ENCODE measurements around the gene SIMC1. TPM values are rescaled to one million over a fixed set of nuclear protein-coding genes. Genes with fewer than 3 reads are reported as not detected.
"Not testable (repeated sequence)": the region's sequence is repeated elsewhere in the genome, so short reads cannot be mapped to it uniquely, and the experiment has no call there.

SIMC1 gene
- 10 to 100 TPM; 22.1 to 39.9 TPM for total RNA-seq

GRCh38 chr5:176237971-176238644 is at the start of gene SIMC1:
SIMC1 (plus strand) TSS chr5:176238424; CDS start chr5:176238509, 85 bp downstream.
- H3K27ac Mint-ChIP-seq, H3K9me3 Mint-ChIP-seq, H3K36me3 Mint-ChIP-seq: not testable (repeated sequence)
- peak; percentile 77 to 87 for ATAC-seq
- peak in 1 of 2 donors; percentile 73 for DNase-seq (ENCODE audit: low spot score in 2 of 2)

- no peaks in the 10 kb centered on the region for H3K9me3 Mint-ChIP-seq
- DNase-seq (ENCODE audit: low spot score in 2 of 2) (peak in 1 of 2 donors; percentile 41), ATAC-seq (no peak)
- H3K27ac Mint-ChIP-seq = no peak overlapping the region
- no peaks in the 10 kb centered on the region for H3K36me3 Mint-ChIP-seq
Observed at GRCh38 chr5:176188506-176189193, 49.6 kb upstream of the SIMC1 start.

- ATAC-seq = no peak
- H3K27ac Mint-ChIP-seq = no peak overlapping the region
Observed at GRCh38 chr5:176189857-176190256, 48.4 kb upstream of the SIMC1 start.

GRCh38 chr5:176190886-176191755 is 47.1 kb upstream of the SIMC1 start:
- DNase-seq (ENCODE audit: low spot score in 2 of 2) (peak in 1 of 2 donors; percentile 47), ATAC-seq (no peak)
- no peak overlapping the region for H3K27ac Mint-ChIP-seq
- no peaks in the 10 kb centered on the region for H3K36me3 Mint-ChIP-seq
- H3K9me3 Mint-ChIP-seq = no peaks in the 10 kb centered on the region

More at GRCh38 chr5:176189857-176190256, 48.4 kb upstream of the SIMC1 start:
- DNase-seq (ENCODE audit: low spot score in 2 of 2) = peak in 1 of 2 donors; percentile 53
- no peaks in the 10 kb centered on the region for H3K9me3 Mint-ChIP-seq
- no peaks in the 10 kb centered on the region for H3K36me3 Mint-ChIP-seq

- Mint-ChIP-seq H3K9me3 (no peaks in the 10 kb centered on the region), H3K36me3 (no peaks in the 10 kb centered on the region), H3K27ac (no peak overlapping the region)
- DNase-seq (ENCODE audit: low spot score in 2 of 2) (peak in 1 of 2 donors; percentile 51), ATAC-seq (no peak)
Observed at GRCh38 chr5:176192094-176192721, 46.0 kb upstream of the SIMC1 start.

GRCh38 chr5:176192722-176193117 is 45.5 kb upstream of the SIMC1 start:
- H3K27ac Mint-ChIP-seq; DNase-seq (ENCODE audit: low spot score in 2 of 2); H3K36me3 Mint-ChIP-seq; H3K9me3 Mint-ChIP-seq; ATAC-seq: not testable (repeated sequence)

GRCh38 chr5:176193636-176194035 is 44.6 kb upstream of the SIMC1 start:
- DNase-seq (ENCODE audit: low spot score in 2 of 2); H3K9me3 Mint-ChIP-seq; H3K27ac Mint-ChIP-seq; ATAC-seq; H3K36me3 Mint-ChIP-seq: not testable (repeated sequence)

GRCh38 chr5:176194238-176195083 is 43.8 kb upstream of the SIMC1 start:
- H3K36me3 Mint-ChIP-seq; H3K27ac Mint-ChIP-seq; H3K9me3 Mint-ChIP-seq; DNase-seq (ENCODE audit: low spot score in 2 of 2): not testable (repeated sequence)
- ATAC-seq = peak; percentile 43 to 61

- H3K9me3 Mint-ChIP-seq; ATAC-seq; DNase-seq (ENCODE audit: low spot score in 2 of 2); H3K27ac Mint-ChIP-seq; H3K36me3 Mint-ChIP-seq: not testable (repeated sequence)
Observed at GRCh38 chr5:176195084-176195413, 43.2 kb upstream of the SIMC1 start.

GRCh38 chr5:176195487-176196207 is 42.6 kb upstream of the SIMC1 start:
- not testable (repeated sequence) for H3K27ac Mint-ChIP-seq; H3K9me3 Mint-ChIP-seq; H3K36me3 Mint-ChIP-seq; DNase-seq (ENCODE audit: low spot score in 2 of 2)
- ATAC-seq = peak; percentile 48 to 65

- ATAC-seq = not testable (repeated sequence)
Observed at GRCh38 chr5:176196781-176197180, 41.4 kb upstream of the SIMC1 start.

GRCh38 chr5:176197234-176197858 is 40.9 kb upstream of the SIMC1 start:
- H3K36me3 Mint-ChIP-seq; H3K9me3 Mint-ChIP-seq; ATAC-seq; H3K27ac Mint-ChIP-seq; DNase-seq (ENCODE audit: low spot score in 2 of 2): not testable (repeated sequence)

More at GRCh38 chr5:176196781-176197180, 41.4 kb upstream of the SIMC1 start:
- not testable (repeated sequence) for DNase-seq (ENCODE audit: low spot score in 2 of 2); H3K9me3 Mint-ChIP-seq; H3K27ac Mint-ChIP-seq; H3K36me3 Mint-ChIP-seq

- H3K27ac Mint-ChIP-seq; H3K9me3 Mint-ChIP-seq; ATAC-seq; H3K36me3 Mint-ChIP-seq; DNase-seq (ENCODE audit: low spot score in 2 of 2): not testable (repeated sequence)
Observed at GRCh38 chr5:176198299-176198698, 39.9 kb upstream of the SIMC1 start.

GRCh38 chr5:176198991-176199733 is 39.1 kb upstream of the SIMC1 start:
- H3K9me3 Mint-ChIP-seq, H3K27ac Mint-ChIP-seq, H3K36me3 Mint-ChIP-seq: not testable (repeated sequence)
- ATAC-seq (peak; percentile 52 to 54), DNase-seq (ENCODE audit: low spot score in 2 of 2) (peak; percentile 22 to 54)

Measured in activated naive CD4-positive, alpha-beta T cell treated with anti-CD3 and anti-CD28 coated beads, Interleukin-2, amount 50 U/mL, for 72 hours (primary cell).